Measurements from ENCODE around the gene CERS1. TPM values are rescaled to one million over a fixed set of nuclear protein-coding genes. Genes with fewer than 3 reads are reported as not detected.

The CERS1 gene
- total and polyA plus RNA-seq, 3 donors from 2014 or later, result 43.0 to 73.2 (median 64.5) TPM

- WGBS, 2 donors, result 56 to 76% methylated on average over 13 of the region's 13 CpGs
- intact Hi-C loops (cut with DNase I; ENCODE audit: low total_unique reads), result no loop called here
- H3K27ac ChIP-seq, result no peak overlapping the region
- no peaks in the 10 kb centered on the region for H3K9me3 ChIP-seq
- DNase-seq, result no peak
- H3K36me3 ChIP-seq (ENCODE audit: low read depth, missing control alignments), result no peaks in the 10 kb centered on the region
- H3K27me3 ChIP-seq, result no peaks in the 10 kb centered on the region
- no peak for TF ChIP-seq POLR2A (IDR thresholded peaks at IDR 0.05)
- TF ChIP-seq, protein P1, sequence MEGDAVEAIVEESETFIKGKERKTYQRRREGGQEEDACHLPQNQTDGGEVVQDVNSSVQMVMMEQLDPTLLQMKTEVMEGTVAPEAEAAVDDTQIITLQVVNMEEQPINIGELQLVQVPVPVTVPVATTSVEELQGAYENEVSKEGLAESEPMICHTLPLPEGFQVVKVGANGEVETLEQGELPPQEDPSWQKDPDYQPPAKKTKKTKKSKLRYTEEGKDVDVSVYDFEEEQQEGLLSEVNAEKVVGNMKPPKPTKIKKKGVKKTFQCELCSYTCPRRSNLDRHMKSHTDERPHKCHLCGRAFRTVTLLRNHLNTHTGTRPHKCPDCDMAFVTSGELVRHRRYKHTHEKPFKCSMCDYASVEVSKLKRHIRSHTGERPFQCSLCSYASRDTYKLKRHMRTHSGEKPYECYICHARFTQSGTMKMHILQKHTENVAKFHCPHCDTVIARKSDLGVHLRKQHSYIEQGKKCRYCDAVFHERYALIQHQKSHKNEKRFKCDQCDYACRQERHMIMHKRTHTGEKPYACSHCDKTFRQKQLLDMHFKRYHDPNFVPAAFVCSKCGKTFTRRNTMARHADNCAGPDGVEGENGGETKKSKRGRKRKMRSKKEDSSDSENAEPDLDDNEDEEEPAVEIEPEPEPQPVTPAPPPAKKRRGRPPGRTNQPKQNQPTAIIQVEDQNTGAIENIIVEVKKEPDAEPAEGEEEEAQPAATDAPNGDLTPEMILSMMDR (IDR thresholded peaks at IDR 0.05), result no peak
- H3K4me1 ChIP-seq, result no peaks in the 10 kb centered on the region
- H3K4me3 ChIP-seq, result no peak overlapping the region
Measured at GRCh38 chr19:18933297-18933696, 37.3 kb upstream of the CERS1 start.

GRCh38 chr19:18932216-18932841 is 36.4 kb upstream of the CERS1 start:
- Histone ChIP-seq H3K9me3 (no peaks in the 10 kb centered on the region), H3K27ac (no peak overlapping the region), H3K4me1 (no peaks in the 10 kb centered on the region), H3K4me3 (peak overlapping the region in 1 of 2 donors; percentile 48), H3K27me3 (no peaks in the 10 kb centered on the region), H3K36me3 (ENCODE audit: low read depth, missing control alignments) (no peaks in the 10 kb centered on the region)
- TF ChIP-seq, protein P1 (IDR thresholded peaks at IDR 0.05), result no peak
- TF ChIP-seq POLR2A (IDR thresholded peaks at IDR 0.05), result no peak
- intact Hi-C loops (cut with DNase I; ENCODE audit: low total_unique reads), result no loop called here
- peak; percentile 85 for DNase-seq
- WGBS, 2 donors, result 30 to 45% methylated on average over 25 to 37 of the region's 37 CpGs

- no peak for TF ChIP-seq POLR2A (IDR thresholded peaks at IDR 0.05)
- TF ChIP-seq, protein P1 (IDR thresholded peaks at IDR 0.05), result no peak
- Histone ChIP-seq H3K9me3 (no peaks in the 10 kb centered on the region), H3K4me1 (no peaks in the 10 kb centered on the region), H3K27ac (no peak overlapping the region), H3K27me3 (no peaks in the 10 kb centered on the region), H3K4me3 (peak overlapping the region in 1 of 2 donors; percentile 48), H3K36me3 (ENCODE audit: low read depth, missing control alignments) (no peaks in the 10 kb centered on the region)
- no peak for DNase-seq
- 59 to 75% methylated on average over 13 to 33 of the region's 34 CpGs for WGBS, 2 donors
- intact Hi-C loops (cut with DNase I; ENCODE audit: low total_unique reads), result no loop called here
Measured at GRCh38 chr19:18931316-18932162, 35.6 kb upstream of the CERS1 start.

DNA sequence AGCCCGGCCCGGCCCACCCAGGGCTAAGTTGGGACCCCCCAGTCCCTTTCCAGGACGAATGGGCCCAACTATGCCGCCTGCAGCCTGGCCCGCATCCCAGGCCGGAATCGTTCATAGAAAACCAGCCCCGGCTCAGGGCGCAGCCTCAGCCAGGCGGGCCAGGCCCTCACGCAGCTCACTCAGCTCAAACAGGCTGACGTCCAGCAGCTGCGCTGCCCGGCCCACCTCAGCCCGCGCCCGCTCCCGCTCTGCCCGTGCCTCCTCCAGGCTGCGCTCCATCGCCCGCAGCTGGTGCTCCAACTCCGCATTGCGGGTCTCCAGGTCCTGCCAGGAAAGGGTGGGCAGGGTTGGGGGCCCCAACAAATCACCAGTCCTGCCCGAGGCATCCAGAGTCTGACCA is 33.4 kb upstream of the CERS1 start:
- H3K27me3 ChIP-seq, result no peaks in the 10 kb centered on the region
- intact Hi-C loops (cut with DNase I; ENCODE audit: low total_unique reads), result no loop called here
- H3K36me3 ChIP-seq (ENCODE audit: low read depth, missing control alignments), result no peaks in the 10 kb centered on the region
- TF ChIP-seq POLR2A (IDR thresholded peaks at IDR 0.05), result no peak
- TF ChIP-seq, protein P1 (IDR thresholded peaks at IDR 0.05), result no peak
- no peaks in the 10 kb centered on the region for H3K9me3 ChIP-seq
- H3K4me1 ChIP-seq, result no peaks in the 10 kb centered on the region
- H3K27ac ChIP-seq, result no peak overlapping the region
- no peak overlapping the region for H3K4me3 ChIP-seq
- WGBS, 2 donors, result 90 to 94% methylated on average over 8 to 25 of the region's 25 CpGs
- DNase-seq, result no peak

All from testis (tissue), 3 donors.